Right renal pelvis (tissue), 4 donors: ENCODE results near the gene EPX. TPM values are rescaled to one million over a fixed set of nuclear protein-coding genes. Genes with fewer than 3 reads are reported as not detected.

ENCODE experiments used
- DNase-seq, 4 donors: peaks; one replicate each; pipeline ENCODE4 v3.0.0-alpha.2; 2013; ENCODE audit warnings: low read depth in 4 of 4, low spot score in 3 of 4, missing footprints in 1 of 4
- polyA plus RNA-seq, 4 donors: library from polyadenylated mRNA; unstranded; fragments of 120-200 nt; gene quantifications; one replicate each; pipeline ENCODE4 v1.2.1, GENCODE V29; 2013; ENCODE audit not compliant: insufficient read length in 4 of 4

Gene EPX
- polyA plus RNA-seq, 4 donors = 0.50 to 1.3 (median 0.86) TPM

- no peak for DNase-seq
Measured at GRCh38 chr17:58184308-58184985, 8.1 kb upstream of the EPX start.

DNA sequence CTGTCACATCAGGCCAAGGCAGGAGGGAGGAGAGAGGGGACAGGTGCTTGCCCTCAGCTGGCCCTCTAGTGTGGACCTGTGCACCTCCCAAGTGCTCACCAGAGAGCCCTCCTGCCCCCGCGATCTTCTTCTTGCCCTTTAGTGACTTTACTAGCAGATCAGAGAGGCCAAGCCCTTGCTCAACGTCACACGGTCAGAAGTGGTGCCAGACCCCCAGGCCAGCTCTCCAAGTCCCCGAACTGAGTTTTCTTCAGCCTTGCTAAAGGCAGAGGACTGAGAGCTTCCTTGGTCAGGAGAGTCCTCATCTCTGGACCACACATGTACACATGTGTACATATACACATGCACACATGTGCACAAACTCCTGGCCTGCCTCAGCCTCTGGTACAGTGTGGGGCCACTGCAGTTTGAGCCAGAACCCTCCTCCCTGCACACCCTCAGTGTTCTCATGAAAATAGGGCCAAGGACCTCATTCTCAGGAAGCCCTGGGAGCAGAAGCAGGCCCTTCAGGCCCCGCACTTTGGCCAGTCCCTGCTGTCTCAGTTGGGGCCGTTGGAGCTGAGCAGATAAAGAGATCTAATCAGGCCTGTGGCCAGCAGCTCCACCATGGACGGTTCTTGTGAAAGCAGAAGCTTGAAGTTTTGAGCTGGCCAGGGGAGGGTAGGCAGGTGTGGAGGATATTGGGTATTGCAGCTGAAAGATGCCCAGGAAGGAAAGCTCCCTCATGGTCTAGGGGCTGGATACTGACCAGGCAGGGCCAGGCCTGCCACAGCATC is 7.4 kb upstream of the EPX start:
- no peak for DNase-seq

- DNase-seq = no peak
Measured at GRCh38 chr17:58186591-58186990, 5.9 kb upstream of the EPX start.

DNA sequence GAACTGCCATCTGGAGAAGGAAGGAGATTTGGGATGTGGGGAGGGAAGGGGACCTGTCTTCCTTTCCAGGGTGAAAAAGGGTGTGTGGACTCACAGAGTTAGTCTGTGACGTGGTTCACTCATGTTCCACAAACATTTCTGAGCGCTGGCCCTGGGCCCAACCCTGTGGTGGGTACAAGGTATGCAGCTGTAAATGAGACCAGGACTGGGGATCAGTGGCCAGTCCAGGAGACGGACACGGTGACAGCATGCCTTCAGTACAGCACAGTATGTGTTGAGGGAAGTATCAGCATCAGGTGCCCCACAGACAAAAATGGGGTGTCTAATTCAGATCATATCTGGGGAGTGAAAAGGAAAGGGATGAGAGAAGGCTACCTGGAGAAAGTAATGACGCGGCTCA is 5.5 kb upstream of the EPX start:
- no peak for DNase-seq

DNA sequence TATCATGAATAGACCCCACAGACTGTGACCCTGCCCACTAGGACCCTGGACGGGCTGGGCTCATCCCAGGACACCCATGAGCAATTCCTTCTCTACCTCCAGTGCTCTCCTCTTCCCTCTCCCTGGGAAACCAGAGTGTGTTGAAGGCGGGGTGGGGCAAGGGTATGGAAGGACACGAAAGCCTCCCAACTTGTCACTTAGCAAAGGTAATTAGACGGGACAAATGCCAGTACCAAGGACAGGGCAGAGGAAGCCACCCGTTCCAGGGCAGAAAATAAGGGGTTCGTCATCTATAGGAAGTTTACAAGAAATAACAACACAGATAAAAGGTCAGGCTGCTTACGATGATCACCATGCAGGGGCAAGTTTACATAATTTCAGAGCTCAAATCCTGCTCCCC is 4.9 kb upstream of the EPX start:
- DNase-seq = no peak

DNA sequence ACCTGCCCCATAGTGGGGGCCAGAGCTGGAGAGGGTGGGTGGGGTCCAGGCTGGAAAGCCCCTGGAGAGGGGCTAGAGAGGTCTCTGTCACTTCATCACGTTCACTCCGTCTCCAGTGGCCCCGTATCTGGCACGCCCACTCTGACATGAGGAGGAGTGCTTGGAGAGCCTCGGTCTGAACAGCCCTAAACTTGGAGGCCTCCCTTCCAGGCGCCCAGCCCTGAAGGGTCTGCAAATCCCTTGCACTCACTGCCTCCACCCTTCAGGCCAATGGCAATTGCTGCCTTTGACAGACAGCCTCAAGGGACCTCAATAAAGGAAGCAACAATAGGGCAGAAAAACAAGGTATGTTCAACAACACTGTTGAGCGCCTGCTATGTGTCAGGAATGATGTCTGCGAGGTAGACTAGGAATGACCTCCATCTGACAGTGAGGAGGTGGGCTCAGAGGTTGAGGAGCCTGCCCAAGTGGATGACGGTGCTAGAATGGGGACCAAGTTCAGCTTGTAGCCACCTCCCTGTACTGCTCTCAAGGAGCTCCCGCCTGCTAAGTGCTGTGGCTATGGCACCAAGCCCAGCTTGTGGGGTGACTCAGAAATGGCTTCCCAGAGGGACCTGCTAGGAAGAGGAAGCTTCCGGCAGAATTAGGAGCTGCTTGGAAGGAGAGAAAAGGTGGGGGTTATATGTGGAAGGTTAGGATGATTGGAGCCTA is 2.9 kb upstream of the EPX start:
- no peak for DNase-seq

- DNase-seq = no peak
Measured at GRCh38 chr17:58191241-58191896, 1.2 kb upstream of the EPX start.

GRCh38 chr17:58193641-58194255 is 1.2 kb downstream of the EPX start:
- no peak for DNase-seq

- DNase-seq = no peak
Measured at GRCh38 chr17:58195518-58196123, 3.1 kb downstream of the EPX start.

- no peak for DNase-seq
Measured at GRCh38 chr17:58196610-58197009, 4.1 kb downstream of the EPX start.

- peak in 1 of 4 donors; percentile 4 for DNase-seq
Measured at GRCh38 chr17:58200024-58200633, 7.6 kb downstream of the EPX start.

GRCh38 chr17:58202859-58203258 is 10.3 kb downstream of the EPX start:
- DNase-seq = no peak

DNA sequence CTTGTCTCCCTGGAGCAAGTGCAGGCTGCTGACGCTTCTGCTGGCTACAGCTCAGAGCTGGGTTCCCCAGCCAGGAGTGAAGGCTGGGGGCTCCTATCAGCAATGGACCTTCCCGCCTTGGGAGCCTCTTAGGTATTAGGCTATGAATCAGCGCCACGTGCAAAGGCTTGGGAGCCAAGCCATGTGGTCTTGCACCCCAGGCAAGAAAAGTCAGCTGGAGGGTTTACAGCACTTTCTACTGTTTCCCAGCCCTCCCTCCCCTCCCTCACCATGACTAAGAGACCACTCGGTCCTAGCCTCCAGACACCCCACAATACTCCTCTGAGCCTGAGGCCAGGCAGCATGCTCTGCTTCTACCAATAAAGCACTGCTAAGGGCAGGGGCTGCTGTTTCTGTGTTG is 12.3 kb downstream of the EPX start:
- DNase-seq = no peak

DNA sequence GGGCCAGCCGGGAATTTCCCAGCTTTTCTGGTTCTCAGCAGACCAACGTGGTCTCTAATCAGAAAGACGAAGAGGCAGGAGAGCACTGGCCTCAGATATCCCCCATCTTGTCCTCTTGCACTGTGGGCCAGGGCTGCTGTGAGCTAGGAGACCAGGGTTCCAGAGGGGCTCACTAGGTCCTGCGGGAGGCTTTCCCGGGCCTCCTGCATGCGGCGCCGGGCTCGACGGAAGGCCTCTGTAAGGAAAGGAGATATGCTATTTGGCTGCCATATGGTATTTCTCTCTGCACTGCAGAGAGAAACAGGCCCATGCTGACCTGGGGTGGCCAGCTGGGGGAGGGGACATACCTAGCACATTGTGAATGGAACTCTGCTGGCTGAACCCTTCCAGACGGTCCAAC is 13.4 kb downstream of the EPX start:
- DNase-seq = no peak

GRCh38 chr17:58207451-58207850 is 14.9 kb downstream of the EPX start:
- DNase-seq = no peak

DNA sequence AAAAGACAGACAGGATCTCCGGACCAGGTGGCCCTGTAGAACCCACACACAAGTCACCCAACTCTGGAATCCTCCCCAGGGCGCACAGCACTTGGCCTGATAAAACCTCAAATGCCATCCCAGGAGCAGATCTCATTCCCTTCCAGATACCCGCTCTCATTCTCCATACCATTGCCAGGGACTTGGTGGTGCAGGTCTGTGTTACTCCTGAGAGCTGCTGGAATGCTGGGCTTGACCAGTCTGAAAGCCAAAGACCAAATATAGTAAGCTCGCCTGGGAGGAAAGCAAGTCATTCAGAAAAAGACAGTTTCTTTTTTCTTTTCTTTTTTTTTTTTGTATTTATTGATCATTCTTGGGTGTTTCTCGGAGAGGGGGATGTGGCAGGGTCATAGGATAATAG is 15.8 kb downstream of the EPX start:
- DNase-seq = no peak

GRCh38 chr17:58210922-58211321 is 18.4 kb downstream of the EPX start:
- no peak for DNase-seq

DNA sequence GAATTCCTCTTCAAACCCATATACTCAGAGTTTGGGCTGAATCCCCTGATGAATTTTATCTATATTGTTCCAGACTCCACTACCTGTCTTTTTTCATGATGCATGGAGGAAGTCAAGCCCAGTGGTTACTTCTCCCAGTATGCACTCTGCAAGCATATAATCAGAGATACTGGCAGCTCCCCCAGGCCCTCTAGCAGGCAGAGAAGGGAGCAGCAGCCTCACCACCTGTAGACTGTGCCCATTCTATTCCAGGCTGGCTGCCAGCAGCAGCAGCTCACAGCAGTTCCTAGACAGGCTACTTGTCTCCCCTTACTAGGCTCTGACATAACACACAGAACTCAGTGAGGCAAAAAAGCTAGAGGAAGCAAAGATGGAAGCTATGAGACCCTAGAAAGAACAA is 23.2 kb downstream of the EPX start:
- DNase-seq = no peak

DNA sequence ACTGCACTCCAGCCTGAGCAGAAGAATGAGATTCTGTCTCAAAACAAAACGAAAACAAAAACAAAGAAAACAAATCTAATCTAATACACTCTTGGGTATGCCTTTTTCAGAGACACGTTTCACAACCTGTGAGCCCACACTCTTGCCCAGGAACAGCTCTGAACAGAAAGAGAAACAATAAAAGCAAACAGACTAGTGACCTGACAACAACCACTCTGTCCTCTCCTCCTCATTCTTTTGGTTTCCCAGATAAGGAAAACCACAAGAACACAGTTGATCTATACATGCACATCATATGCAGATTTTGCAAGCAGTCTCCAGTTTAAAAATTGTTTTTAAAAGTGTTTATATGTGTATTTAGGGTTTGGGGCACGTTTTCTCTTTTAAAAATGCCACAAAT is 25.2 kb downstream of the EPX start:
- no peak for DNase-seq
